Fibroblast of lung (primary cell): ENCODE measurements around the gene DLGAP4. TPM values are rescaled to one million over a fixed set of nuclear protein-coding genes. Genes with fewer than 3 reads are reported as not detected.

ENCODE experiments used
- DNase-seq, 2 donors: peaks; one replicate each; pipeline versions ENCODE4 v3.0.0 to v3.0.0-alpha.2; 2010; ENCODE audit warnings: low read depth in 2 of 2
- H2AFZ ChIP-seq: 2 replicates; pipeline ENCODE4 v1.5.1; 2012; ENCODE audit warnings: low read length, control low read depth, inconsistent platforms
- H3K27ac ChIP-seq: 2 replicates; pipeline ENCODE4 v1.5.1; 2011; ENCODE audit warnings: low read length, control low read depth; ENCODE audit not compliant: insufficient read depth
- H3K27me3 ChIP-seq: 2 replicates; pipeline ENCODE4 v1.5.1; 2011; ENCODE audit warnings: mild to moderate bottlenecking, low read length; ENCODE audit not compliant: control insufficient read depth, insufficient read depth
- H3K36me3 ChIP-seq: 2 replicates; pipeline ENCODE4 v1.5.1; 2011; ENCODE audit warnings: low read length; ENCODE audit not compliant: control insufficient read depth, insufficient read depth
- H3K4me1 ChIP-seq: 2 replicates; pipeline ENCODE4 v1.5.1; 2011; ENCODE audit warnings: low read length; ENCODE audit not compliant: control insufficient read depth, insufficient read depth; ENCODE audit errors: extremely low read depth
- H3K4me2 ChIP-seq: 2 replicates; pipeline ENCODE4 v1.5.1; 2011; ENCODE audit warnings: low read length, control low read depth; ENCODE audit not compliant: insufficient read depth; ENCODE audit errors: extremely low read depth
- H3K4me3 ChIP-seq, 4 experiments: fragments of 200-600 bp in 1 of 4; sonication (generic) in 1 of 4; replicated peaks in 1 of 4; 2 replicates each; pipeline ENCODE4 v1.5.1; 2011 to 2016; ENCODE audit warnings: low read length in 4 of 4, low read depth in 3 of 4, mild to moderate bottlenecking in 3 of 4, control low read depth in 2 of 4, inconsistent platforms in 1 of 4, mixed read lengths in 1 of 4; ENCODE audit not compliant: insufficient read depth in 1 of 4; ENCODE audit errors: control extremely low read depth in 1 of 4
- H3K79me2 ChIP-seq: 2 replicates; pipeline ENCODE4 v1.5.1; 2012; ENCODE audit warnings: mild to moderate bottlenecking, low read length, inconsistent platforms; ENCODE audit not compliant: control insufficient read depth, insufficient read depth
- H3K9ac ChIP-seq: 2 replicates; pipeline ENCODE4 v1.5.1; 2011; ENCODE audit warnings: mild to moderate bottlenecking, low read length, control low read depth; ENCODE audit not compliant: insufficient read depth
- H3K9me3 ChIP-seq: 2 replicates; pipeline ENCODE4 v1.5.1; 2012; ENCODE audit warnings: low read depth, low read length; ENCODE audit not compliant: control insufficient read depth, insufficient read depth
- H4K20me1 ChIP-seq: 2 replicates; pipeline ENCODE4 v1.5.1; 2011; ENCODE audit warnings: low read length; ENCODE audit not compliant: control insufficient read depth, insufficient read depth; ENCODE audit errors: extremely low read depth
- EZH2 ChIP-seq: IDR thresholded peaks from 2 replicates; pipeline ENCODE4 v1.5.1; 2012; ENCODE audit warnings: low read length, control low read depth, mild to moderate bottlenecking; ENCODE audit errors: missing control alignments
- polyA plus RNA-seq, 2 donors: library from polyadenylated mRNA; depleted of rRNA in 1 of 2; stranded (reverse) in 1 of 2; unstranded in 1 of 2; fragments of >200 nt; gene quantifications; 2 replicates each; pipeline ENCODE4 v1.2.1, GENCODE V29; 2011 to 2012; ENCODE audit warnings: missing spikeins in 1 of 2
- total RNA-seq: library from RNA; depleted of rRNA; stranded (reverse); fragments of >200 nt; gene quantifications from 2 replicates; pipeline ENCODE4 v1.2.1, GENCODE V29; 2014
- TF ChIP-seq, protein P1 (sequence below), 2 donors: IDR thresholded peaks in 1 of 2; conservative IDR thresholded peaks in 1 of 2; 1 replicate in 1 of 2; 2 replicates in 1 of 2; pipeline ENCODE4 v1.5.1; 2011 to 2012; ENCODE audit warnings: low read length in 2 of 2, control low read depth in 1 of 2, inconsistent platforms in 1 of 2, low read depth in 1 of 2, mild to moderate bottlenecking in 1 of 2

The DLGAP4 gene
- total and polyA plus RNA-seq, 2 donors (not counting 1 experiment from before 2014, with no cell fraction given): 25.9 to 26.9 TPM

- H2AFZ ChIP-seq: no peak overlapping the region
- no peak for TF ChIP-seq EZH2
- TF ChIP-seq, protein P1, sequence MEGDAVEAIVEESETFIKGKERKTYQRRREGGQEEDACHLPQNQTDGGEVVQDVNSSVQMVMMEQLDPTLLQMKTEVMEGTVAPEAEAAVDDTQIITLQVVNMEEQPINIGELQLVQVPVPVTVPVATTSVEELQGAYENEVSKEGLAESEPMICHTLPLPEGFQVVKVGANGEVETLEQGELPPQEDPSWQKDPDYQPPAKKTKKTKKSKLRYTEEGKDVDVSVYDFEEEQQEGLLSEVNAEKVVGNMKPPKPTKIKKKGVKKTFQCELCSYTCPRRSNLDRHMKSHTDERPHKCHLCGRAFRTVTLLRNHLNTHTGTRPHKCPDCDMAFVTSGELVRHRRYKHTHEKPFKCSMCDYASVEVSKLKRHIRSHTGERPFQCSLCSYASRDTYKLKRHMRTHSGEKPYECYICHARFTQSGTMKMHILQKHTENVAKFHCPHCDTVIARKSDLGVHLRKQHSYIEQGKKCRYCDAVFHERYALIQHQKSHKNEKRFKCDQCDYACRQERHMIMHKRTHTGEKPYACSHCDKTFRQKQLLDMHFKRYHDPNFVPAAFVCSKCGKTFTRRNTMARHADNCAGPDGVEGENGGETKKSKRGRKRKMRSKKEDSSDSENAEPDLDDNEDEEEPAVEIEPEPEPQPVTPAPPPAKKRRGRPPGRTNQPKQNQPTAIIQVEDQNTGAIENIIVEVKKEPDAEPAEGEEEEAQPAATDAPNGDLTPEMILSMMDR (conservative IDR thresholded peaks at IDR 0.05 in 1 of 2, IDR thresholded peaks at IDR 0.05 in 1 of 2; ENCODE audit: low read depth in 1 of 2, low read length in 2 of 2): no peak
- H3K4me1 ChIP-seq: no peaks in the 10 kb centered on the region
- no peak overlapping the region for H3K4me3 ChIP-seq
- H4K20me1 ChIP-seq: no peaks in the 10 kb centered on the region
- H3K9ac ChIP-seq: no peak overlapping the region
- no peak overlapping the region for H3K27ac ChIP-seq
- H3K9me3 ChIP-seq: no peaks in the 10 kb centered on the region
- H3K36me3 ChIP-seq: no peaks in the 10 kb centered on the region
- no peaks in the 10 kb centered on the region for H3K79me2 ChIP-seq
- H3K27me3 ChIP-seq: peaks cover 7% of the 10 kb centered on the region
- no peak overlapping the region for H3K4me2 ChIP-seq
- DNase-seq: no peak
Measured at GRCh38 chr20:36275011-36275410, 31.1 kb upstream of the DLGAP4 start.

DNA sequence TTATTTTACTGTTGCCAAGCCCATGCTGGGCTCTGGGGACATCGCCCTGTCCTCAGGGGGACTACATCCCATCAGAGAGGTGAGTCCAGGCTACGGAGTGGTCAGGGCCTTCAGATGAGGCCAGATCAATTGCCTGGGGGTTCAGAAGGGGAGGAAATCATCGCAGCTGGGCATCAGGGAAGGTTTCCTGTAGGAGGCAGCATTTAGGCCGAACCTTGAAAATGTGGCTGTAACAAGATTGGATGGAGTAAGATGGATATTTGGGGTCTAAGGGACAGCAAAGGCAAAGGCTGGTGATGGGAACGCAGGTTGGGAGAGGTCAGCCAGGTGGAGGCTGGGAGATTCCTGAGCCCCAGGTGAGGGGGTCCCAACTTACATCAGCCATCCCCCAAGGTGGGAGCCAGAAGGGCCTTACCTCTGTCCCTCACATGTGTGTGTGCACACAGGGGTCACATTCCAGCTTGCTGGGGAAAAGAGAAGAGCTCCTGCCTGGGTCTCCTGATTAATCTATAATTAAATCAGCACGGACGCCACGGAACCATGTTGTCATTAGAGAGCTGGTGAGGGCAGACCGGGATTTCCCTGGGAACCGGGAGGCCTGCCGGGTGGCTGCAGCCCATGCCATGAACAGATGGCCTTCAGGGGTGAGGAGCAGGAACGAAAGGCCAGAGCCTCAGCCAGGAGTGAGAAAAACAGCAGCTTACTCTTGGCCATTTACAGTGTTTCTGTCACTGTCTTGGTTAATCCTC, 30.5 kb upstream of the DLGAP4 start:
- Histone ChIP-seq H3K27ac (no peak overlapping the region), H2AFZ (no peak overlapping the region), H3K9ac (no peak overlapping the region), H3K27me3 (peaks cover 8% of the 10 kb centered on the region), H4K20me1 (no peaks in the 10 kb centered on the region), H3K9me3 (no peaks in the 10 kb centered on the region), H3K36me3 (no peaks in the 10 kb centered on the region), H3K79me2 (no peaks in the 10 kb centered on the region), H3K4me3 (no peak overlapping the region), H3K4me2 (no peak overlapping the region), H3K4me1 (no peaks in the 10 kb centered on the region)
- DNase-seq: no peak
- no peak for TF ChIP-seq EZH2
- TF ChIP-seq, protein P1 (conservative IDR thresholded peaks at IDR 0.05 in 1 of 2, IDR thresholded peaks at IDR 0.05 in 1 of 2; ENCODE audit: low read depth in 1 of 2, low read length in 2 of 2): no peak

GRCh38 chr20:36277546-36277945, 28.6 kb upstream of the DLGAP4 start:
- Histone ChIP-seq H3K36me3 (no peaks in the 10 kb centered on the region), H3K79me2 (no peaks in the 10 kb centered on the region)
- TF ChIP-seq, protein P1 (conservative IDR thresholded peaks at IDR 0.05 in 1 of 2, IDR thresholded peaks at IDR 0.05 in 1 of 2; ENCODE audit: low read depth in 1 of 2, low read length in 2 of 2): no peak
- TF ChIP-seq EZH2: no peak

More at GRCh38 chr20:36277546-36277945, 28.6 kb upstream of the DLGAP4 start:
- no peaks in the 10 kb centered on the region for H3K9me3 ChIP-seq
- no peak overlapping the region for H3K9ac ChIP-seq
- no peak overlapping the region for H2AFZ ChIP-seq
- no peak for DNase-seq
- H4K20me1 ChIP-seq: no peaks in the 10 kb centered on the region
- H3K4me1 ChIP-seq: no peaks in the 10 kb centered on the region
- peaks cover 8% of the 10 kb centered on the region for H3K27me3 ChIP-seq
- H3K4me2 ChIP-seq: no peak overlapping the region
- H3K4me3 ChIP-seq: no peak overlapping the region
- H3K27ac ChIP-seq: no peak overlapping the region
